Caco-2 (cell line): ENCODE results near the gene PRPSAP2. TPM values are rescaled to one million over a fixed set of nuclear protein-coding genes. Genes with fewer than 3 reads are reported as not detected.

ENCODE experiments used
- BruUV-seq: library from RNA; stranded (reverse); fragments of 400-500 nt; replicated peaks from 2 replicates; lab custom pipeline; 2021; lab: Mats Ljungman, UMichigan
- CTCF ChIA-PET: fragments of 300-600 bp; sonication (Branson Sonifier 250); formaldehyde crosslinking; loops from one replicate; lab custom pipeline; 2022; ENCODE audit warnings: antibody characterized with exemption; lab: Charles Lee
- POLR2A ChIA-PET: fragments of 300-600 bp; sonication (Branson Sonifier 250); formaldehyde crosslinking; loops from one replicate; lab custom pipeline; 2022; ENCODE audit warnings: antibody characterized with exemption; lab: Charles Lee
- DNase-seq, 2 experiments: peaks; one replicate each; pipeline versions ENCODE4 v3.0.0 to v3.0.0-alpha.2; 2020 to 2022
- H3K27me3 ChIP-seq: replicated peaks from 2 replicates; pipeline ENCODE4 v1.6.0; 2011; ENCODE audit warnings: low read length; ENCODE audit not compliant: control insufficient read depth, insufficient read depth
- H3K36me3 ChIP-seq: 2 replicates; pipeline ENCODE4 v1.5.1; 2011; ENCODE audit warnings: low read length; ENCODE audit not compliant: control insufficient read depth, insufficient read depth
- H3K4me1 ChIP-seq: fragments of 250-450 bp; sonication (Bioruptor Pico); 2 replicates; pipeline ENCODE4 v1.5.1; 2020; ENCODE audit warnings: mild to moderate bottlenecking
- H3K4me3 ChIP-seq: 2 replicates; pipeline ENCODE4 v1.5.1; 2011; ENCODE audit warnings: low read depth, mild to moderate bottlenecking, control low read depth, low read length
- H3K9me3 ChIP-seq: fragments of 250-450 bp; sonication (Bioruptor Pico); 2 replicates; pipeline ENCODE4 v1.5.1; 2020; ENCODE audit warnings: mild to moderate bottlenecking, moderate library complexity
- H3K27ac Mint-ChIP-seq: one replicate; pipeline ENCODE4 v1.8.0; 2022; ENCODE audit warnings: mixed read lengths; ENCODE audit not compliant: unreplicated experiment
- H3K27me3 Mint-ChIP-seq: one replicate; pipeline ENCODE4 v1.8.0; 2022; ENCODE audit warnings: mixed read lengths; ENCODE audit not compliant: insufficient read depth, unreplicated experiment
- H3K36me3 Mint-ChIP-seq: one replicate; pipeline ENCODE4 v1.8.0; 2022; ENCODE audit warnings: mild to moderate bottlenecking, mixed read lengths; ENCODE audit not compliant: insufficient read depth, unreplicated experiment
- H3K4me1 Mint-ChIP-seq: one replicate; pipeline ENCODE4 v1.8.0; 2022; ENCODE audit warnings: low read depth, mixed read lengths; ENCODE audit not compliant: unreplicated experiment
- H3K4me3 Mint-ChIP-seq: one replicate; pipeline ENCODE4 v1.8.0; 2022; ENCODE audit warnings: mild to moderate bottlenecking, moderate library complexity, mixed read lengths; ENCODE audit not compliant: unreplicated experiment
- H3K9me3 Mint-ChIP-seq: one replicate; pipeline ENCODE4 v1.8.0; 2022; ENCODE audit warnings: mixed read lengths; ENCODE audit not compliant: unreplicated experiment
- CTCF ChIP-seq, 2 experiments: fragments of 200-600 bp in 1 of 2; IDR thresholded peaks; 1 replicate in 1 of 2; 2 replicates in 1 of 2; pipeline versions ENCODE4 v1.5.1 to v1.8.0; 2011 to 2022; ENCODE audit warnings: antibody characterized with exemption in 1 of 2, control low read depth in 1 of 2, inconsistent platforms in 1 of 2, low read depth in 1 of 2, low read length in 1 of 2, mild to moderate bottlenecking in 1 of 2, moderate library complexity in 1 of 2; ENCODE audit not compliant: insufficient read depth in 1 of 2, severe bottlenecking in 1 of 2, unreplicated experiment in 1 of 2
- intact Hi-C: fragments of 100-400 bp; cut with micrococcal nuclease; formaldehyde crosslinking; loops from one replicate; pipeline ENCODE4 v1.10.0; 2022; ENCODE audit not compliant: unreplicated experiment
- total RNA-seq: library from RNA; stranded (reverse); gene quantifications from 2 replicates; pipeline ENCODE4 v1.2.3, GENCODE V29; 2022

Gene PRPSAP2
- total RNA-seq, 1 experiment from 2014 or later: 49.0 TPM

- peaks cover 53% of the 10 kb centered on the region for H3K36me3 Mint-ChIP-seq
- ChIA-PET POLR2A (no interaction called here), CTCF (no interaction called here)
- peaks cover 4% of the 10 kb centered on the region; the same call in 1 of the 2 replicates for H3K4me1 ChIP-seq
- no TSS peak for BruUV-seq
- no peak overlapping the region for H3K27ac Mint-ChIP-seq
- no peak overlapping the region for H3K4me3 ChIP-seq
- H3K36me3 ChIP-seq: peaks cover 2% of the 10 kb centered on the region
- H3K27me3 ChIP-seq: no peaks in the 10 kb centered on the region
- no peaks in the 10 kb centered on the region for H3K27me3 Mint-ChIP-seq
- DNase-seq: no peak
- no peaks in the 10 kb centered on the region for H3K9me3 Mint-ChIP-seq
- no peaks in the 10 kb centered on the region for H3K9me3 ChIP-seq
- no peak for TF ChIP-seq CTCF (IDR thresholded peaks at IDR 0.05; ENCODE audit: insufficient read depth in 1 of 2, low read depth in 1 of 2, low read length in 1 of 2, severe bottlenecking in 1 of 2, unreplicated experiment in 1 of 2)
- H3K4me3 Mint-ChIP-seq: no peak overlapping the region
- intact Hi-C loops: no loop called here
- no peaks in the 10 kb centered on the region for H3K4me1 Mint-ChIP-seq
Measured at GRCh38 chr17:18976201-18976600, 118.3 kb downstream of the PRPSAP2 start.

- Histone ChIP-seq H3K4me3 (no peak overlapping the region), H3K27me3 (no peaks in the 10 kb centered on the region), H3K4me1 (peaks cover 6% of the 10 kb centered on the region; the same call in 1 of the 2 replicates), H3K9me3 (no peaks in the 10 kb centered on the region), H3K36me3 (peaks cover 2% of the 10 kb centered on the region)
- CTCF ChIA-PET: no interaction called here
- H3K9me3 Mint-ChIP-seq: no peaks in the 10 kb centered on the region
- BruUV-seq: no TSS peak
- intact Hi-C loops: no loop called here
- no peaks in the 10 kb centered on the region for H3K27me3 Mint-ChIP-seq
- TF ChIP-seq CTCF (IDR thresholded peaks at IDR 0.05; ENCODE audit: insufficient read depth in 1 of 2, low read depth in 1 of 2, low read length in 1 of 2, severe bottlenecking in 1 of 2, unreplicated experiment in 1 of 2): no peak
- DNase-seq: no peak
- H3K36me3 Mint-ChIP-seq: peaks cover 55% of the 10 kb centered on the region
- POLR2A ChIA-PET: no interaction called here
- no peak overlapping the region for H3K27ac Mint-ChIP-seq
- H3K4me1 Mint-ChIP-seq: no peaks in the 10 kb centered on the region
- no peak overlapping the region for H3K4me3 Mint-ChIP-seq
Measured at GRCh38 chr17:18977021-18977420, 119.1 kb downstream of the PRPSAP2 start.

- no peaks in the 10 kb centered on the region for H3K27me3 Mint-ChIP-seq
- CTCF ChIA-PET: no interaction called here
Measured at GRCh38 chr17:18977646-18978045, 119.7 kb downstream of the PRPSAP2 start.

More at GRCh38 chr17:18977646-18978045, 119.7 kb downstream of the PRPSAP2 start:
- DNase-seq: no peak
- no peaks in the 10 kb centered on the region for H3K4me1 Mint-ChIP-seq
- no peaks in the 10 kb centered on the region for H3K9me3 Mint-ChIP-seq
- BruUV-seq: TSS peak; percentile 10
- Histone ChIP-seq H3K4me3 (no peak overlapping the region), H3K27me3 (no peaks in the 10 kb centered on the region), H3K36me3 (peaks cover 2% of the 10 kb centered on the region), H3K4me1 (peaks cover 11% of the 10 kb centered on the region; the same call in 1 of the 2 replicates), H3K9me3 (no peaks in the 10 kb centered on the region)
- TF ChIP-seq CTCF (IDR thresholded peaks at IDR 0.05; ENCODE audit: insufficient read depth in 1 of 2, low read depth in 1 of 2, low read length in 1 of 2, severe bottlenecking in 1 of 2, unreplicated experiment in 1 of 2): no peak
- H3K36me3 Mint-ChIP-seq: peaks cover 53% of the 10 kb centered on the region
- POLR2A ChIA-PET: no interaction called here
- intact Hi-C loops: no loop called here
- H3K4me3 Mint-ChIP-seq: no peak overlapping the region
- H3K27ac Mint-ChIP-seq: no peak overlapping the region
